Sigmoid colon (tissue), 7 donors: Measurements from ENCODE around the gene HFM1. TPM values are rescaled to one million over a fixed set of nuclear protein-coding genes. Genes with fewer than 3 reads are reported as not detected.
"Not testable (repeated sequence)": the region's sequence is repeated elsewhere in the genome, so short reads cannot be mapped to it uniquely, and the experiment has no call there.

Source experiments
- DNase-seq: peaks from one replicate; pipeline ENCODE4 v3.0.0-alpha.2; 2019
- H3K27ac ChIP-seq, 4 donors: fragments of 200-600 bp; sonication (generic); one replicate each; pipeline ENCODE4 v1.5.1; 2016 to 2019; ENCODE audit warnings: mild to moderate bottlenecking in 1 of 4
- H3K27me3 ChIP-seq, 3 donors: fragments of 200-600 bp; sonication (generic); one replicate each; pipeline ENCODE4 v1.5.1; 2019; ENCODE audit warnings: mild to moderate bottlenecking in 1 of 3
- H3K36me3 ChIP-seq, 4 donors: fragments of 200-600 bp; sonication (generic); one replicate each; pipeline ENCODE4 v1.5.1; 2016 to 2019
- H3K4me1 ChIP-seq, 4 donors: fragments of 200-600 bp; sonication (generic); one replicate each; pipeline ENCODE4 v1.5.1; 2017 to 2019
- H3K4me3 ChIP-seq, 4 donors: fragments of 200-600 bp; sonication (generic); one replicate each; pipeline ENCODE4 v1.5.1; 2017 to 2019; ENCODE audit warnings: mild to moderate bottlenecking in 2 of 4, moderate library complexity in 1 of 4
- H3K9me3 ChIP-seq, 4 donors: fragments of 200-600 bp in 3 of 4; sonication (generic) in 3 of 4; one replicate each; pipeline versions ENCODE4 v1.5.1 to v1.6.1; 2013 to 2019
- EP300 ChIP-seq, 4 donors: sonication (generic); formaldehyde crosslinking; IDR thresholded peaks; one replicate each; pipeline ENCODE4 v1.6.1; 2017; ENCODE audit warnings: antibody characterized with exemption in 4 of 4
- POLR2A ChIP-seq, 2 donors: fragments of 450-650 bp; IDR thresholded peaks; one replicate each; pipeline ENCODE4 v1.6.1; 2016; ENCODE audit warnings: antibody characterized with exemption in 2 of 2, mild to moderate bottlenecking in 2 of 2, moderate library complexity in 2 of 2
- POLR2AphosphoS5 ChIP-seq, 4 donors: sonication (generic); formaldehyde crosslinking; IDR thresholded peaks; one replicate each; pipeline ENCODE4 v1.6.1; 2017; ENCODE audit warnings: antibody characterized with exemption in 4 of 4
- WGBS, 2 donors: extraction: QIAGEN DNeasy Blood & Tissue Kit; methylation state at CpG; one replicate each; pipeline ENCODE4 v1.1.7; 2013; 5-methylcytosine and 5-hydroxymethylcytosine counted together
- intact Hi-C: fragments of 100-400 bp; cut with DNase I; formaldehyde crosslinking; loops from one replicate; pipeline ENCODE4 v1.15.1; 2023
- polyA plus RNA-seq, 3 donors: library from polyadenylated mRNA; stranded (reverse); fragments of 200-250 nt; gene quantifications; one replicate each; pipeline ENCODE4 v1.2.3, GENCODE V29; 2013
- total RNA-seq, 4 donors: library from RNA; depleted of rRNA; stranded (reverse); fragments of >200 nt; gene quantifications; one replicate each; pipeline ENCODE4 v1.1.0, GENCODE V29; 2016
- TF ChIP-seq, protein P1 (sequence below), 4 experiments: fragments of 450-650 bp in 3 of 4; fragments of 200-600 bp in 1 of 4; IDR thresholded peaks; one replicate each; pipeline ENCODE4 v1.5.1; 2016 to 2019; ENCODE audit warnings: antibody characterized with exemption in 4 of 4, mild to moderate bottlenecking in 3 of 4, moderate library complexity in 2 of 4
- donor health status: healthy with polysubstance abuse.
- donor health status: Bipolar disorder and iron deficiency.
- donor health status: healthy.

HFM1 gene
- total and polyA plus RNA-seq, 7 donors: 0.16 to 5.8 (median 3.0) TPM; not detected in 2

DNA sequence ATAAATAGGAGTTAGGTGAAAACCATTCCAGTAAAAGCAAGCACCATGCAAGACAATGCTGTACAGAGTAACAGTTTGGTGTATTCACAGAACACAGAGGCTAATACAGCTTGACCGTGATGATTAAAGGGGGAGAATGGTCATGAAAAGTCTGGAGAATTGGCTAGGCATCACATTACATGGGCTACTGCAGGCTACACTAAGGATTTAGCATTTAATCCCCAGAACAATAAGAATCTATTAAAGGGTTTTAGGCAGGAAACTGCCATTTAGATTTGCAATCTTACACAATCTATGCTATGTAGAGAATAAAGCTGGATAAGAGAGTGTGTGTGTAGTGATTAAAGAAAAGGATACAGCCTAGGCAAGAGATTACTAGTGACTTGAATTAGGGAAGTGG is 30.6 kb downstream of the HFM1 start:
- peaks cover 0 to 5% (median 0%) of the 10 kb centered on the region in 4 donors for H3K36me3 ChIP-seq
- no peak overlapping the region for H3K4me3 ChIP-seq
- TF ChIP-seq, protein P1, sequence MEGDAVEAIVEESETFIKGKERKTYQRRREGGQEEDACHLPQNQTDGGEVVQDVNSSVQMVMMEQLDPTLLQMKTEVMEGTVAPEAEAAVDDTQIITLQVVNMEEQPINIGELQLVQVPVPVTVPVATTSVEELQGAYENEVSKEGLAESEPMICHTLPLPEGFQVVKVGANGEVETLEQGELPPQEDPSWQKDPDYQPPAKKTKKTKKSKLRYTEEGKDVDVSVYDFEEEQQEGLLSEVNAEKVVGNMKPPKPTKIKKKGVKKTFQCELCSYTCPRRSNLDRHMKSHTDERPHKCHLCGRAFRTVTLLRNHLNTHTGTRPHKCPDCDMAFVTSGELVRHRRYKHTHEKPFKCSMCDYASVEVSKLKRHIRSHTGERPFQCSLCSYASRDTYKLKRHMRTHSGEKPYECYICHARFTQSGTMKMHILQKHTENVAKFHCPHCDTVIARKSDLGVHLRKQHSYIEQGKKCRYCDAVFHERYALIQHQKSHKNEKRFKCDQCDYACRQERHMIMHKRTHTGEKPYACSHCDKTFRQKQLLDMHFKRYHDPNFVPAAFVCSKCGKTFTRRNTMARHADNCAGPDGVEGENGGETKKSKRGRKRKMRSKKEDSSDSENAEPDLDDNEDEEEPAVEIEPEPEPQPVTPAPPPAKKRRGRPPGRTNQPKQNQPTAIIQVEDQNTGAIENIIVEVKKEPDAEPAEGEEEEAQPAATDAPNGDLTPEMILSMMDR (IDR thresholded peaks at IDR 0.05): no peak
- H3K27me3 ChIP-seq: no peaks in the 10 kb centered on the region
- H3K4me1 ChIP-seq: no peaks in the 10 kb centered on the region
- H3K9me3 ChIP-seq: no peaks in the 10 kb centered on the region
- 88 to 90% methylated on average over 1 of the region's 1 CpG for WGBS, 2 donors
- intact Hi-C loops: no loop called here
- DNase-seq: no peak
- H3K27ac ChIP-seq: no peak overlapping the region

- DNase-seq, H3K4me3 ChIP-seq, H3K27ac ChIP-seq, H3K27me3 ChIP-seq, H3K36me3 ChIP-seq, intact Hi-C loops, H3K9me3 ChIP-seq, H3K4me1 ChIP-seq: not testable (repeated sequence)
- WGBS, 2 donors: 92 to 93% methylated on average over 3 of the region's 3 CpGs
These were observed 32.4 kb downstream of the HFM1 start for GRCh38 chr1:91372230-91372629.

GRCh38 chr1:91349524-91349923 is 55.1 kb downstream of the HFM1 start:
- no peak for TF ChIP-seq EP300 (IDR thresholded peaks at IDR 0.05)
- TF ChIP-seq, protein P1 (IDR thresholded peaks at IDR 0.05): no peak
- TF ChIP-seq POLR2AphosphoS5 (IDR thresholded peaks at IDR 0.05): no peak
- TF ChIP-seq POLR2A (IDR thresholded peaks at IDR 0.05): no peak
- no peak for DNase-seq
- Histone ChIP-seq H3K27me3 (no peaks in the 10 kb centered on the region), H3K27ac (no peak overlapping the region), H3K36me3 (no peaks in the 10 kb centered on the region), H3K4me3 (no peak overlapping the region), H3K4me1 (no peaks in the 10 kb centered on the region), H3K9me3 (peaks cover 0 to 5% (median 2%) of the 10 kb centered on the region in 4 donors)
- WGBS, 2 donors: 89 to 95% methylated on average over 2 of the region's 2 CpGs
- intact Hi-C loops: no loop called here

DNA sequence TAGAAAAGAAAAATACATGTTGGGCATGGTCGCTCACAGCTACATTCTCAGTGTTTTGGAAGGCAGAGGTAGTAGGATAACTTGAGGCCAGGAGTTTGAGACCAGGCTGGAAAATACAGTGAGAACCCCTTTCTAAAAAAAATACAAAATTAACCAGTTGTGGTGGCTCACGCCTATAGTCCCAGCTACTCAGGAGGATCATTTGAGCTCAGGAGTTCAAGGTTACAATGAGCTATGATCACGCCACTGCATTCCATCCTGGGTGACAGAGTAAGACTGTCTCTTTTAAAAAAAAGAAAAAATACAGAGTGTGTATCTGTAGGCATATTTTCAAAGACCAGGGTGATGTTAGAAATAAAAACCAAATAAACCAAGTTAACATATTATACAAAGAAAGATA is 57.8 kb downstream of the HFM1 start:
- WGBS, 2 donors: 88% methylated on average over 3 of the region's 3 CpGs
- Histone ChIP-seq H3K27me3 (no peaks in the 10 kb centered on the region), H3K4me1 (no peaks in the 10 kb centered on the region), H3K9me3 (no peaks in the 10 kb centered on the region), H3K27ac (no peak overlapping the region), H3K36me3 (no peaks in the 10 kb centered on the region), H3K4me3 (no peak overlapping the region)
- intact Hi-C loops: no loop called here
- DNase-seq: no peak
- TF ChIP-seq, protein P1 (IDR thresholded peaks at IDR 0.05): no peak
- TF ChIP-seq EP300 (IDR thresholded peaks at IDR 0.05) (no peak), POLR2AphosphoS5 (IDR thresholded peaks at IDR 0.05) (no peak), POLR2A (IDR thresholded peaks at IDR 0.05) (no peak)

DNA sequence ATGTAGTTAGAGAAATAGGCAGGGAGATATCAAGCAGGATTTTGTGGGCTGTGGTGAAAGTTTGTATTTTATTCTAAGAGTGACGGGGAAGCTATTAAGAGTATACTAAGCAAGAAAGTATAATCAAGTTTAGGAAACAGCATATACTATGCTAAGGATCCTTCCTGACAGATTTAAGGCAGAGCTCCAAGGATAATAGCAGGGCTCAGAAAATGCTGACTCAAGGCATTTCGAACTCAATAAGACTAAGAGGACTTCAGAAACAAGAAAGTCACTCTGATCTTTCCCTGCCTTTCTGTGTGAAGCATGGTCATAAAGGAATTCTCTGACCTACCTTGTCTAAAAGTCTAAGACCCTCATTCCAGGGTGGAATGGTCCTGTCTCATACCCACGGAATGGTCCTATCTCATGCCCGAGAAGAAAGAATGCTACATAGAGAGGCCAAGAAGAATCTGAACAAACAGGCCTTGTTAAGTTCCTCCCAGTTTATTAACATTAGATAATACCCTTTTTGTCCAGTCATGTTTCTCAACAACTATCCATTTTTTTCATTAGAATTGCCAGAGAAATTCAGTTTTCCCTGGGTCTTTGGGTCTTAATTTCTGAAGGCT is 59.1 kb downstream of the HFM1 start:
- H3K9me3 ChIP-seq: no peaks in the 10 kb centered on the region
- H3K4me1 ChIP-seq: no peaks in the 10 kb centered on the region
- intact Hi-C loops: no loop called here
- TF ChIP-seq, protein P1 (IDR thresholded peaks at IDR 0.05): no peak
- TF ChIP-seq EP300 (IDR thresholded peaks at IDR 0.05): no peak
- no peak for TF ChIP-seq POLR2AphosphoS5 (IDR thresholded peaks at IDR 0.05)
- no peak overlapping the region for H3K27ac ChIP-seq
- no peaks in the 10 kb centered on the region for H3K27me3 ChIP-seq
- H3K4me3 ChIP-seq: no peak overlapping the region
- 67 to 71% methylated on average over 4 of the region's 4 CpGs for WGBS, 2 donors
- DNase-seq: no peak
- H3K36me3 ChIP-seq: no peaks in the 10 kb centered on the region
